H1 (cell line): ENCODE measurements around the gene LRRFIP1. TPM values are rescaled to one million over a fixed set of nuclear protein-coding genes. Genes with fewer than 3 reads are reported as not detected.

Source experiments
- CTCF ChIA-PET: fragments of 300-600 bp; sonication (Branson Sonifier 250); formaldehyde crosslinking; loops from one replicate; lab custom pipeline; 2021; ENCODE audit not compliant: partially characterized antibody; lab: Charles Lee
- POLR2A ChIA-PET: fragments of 300-600 bp; sonication (Branson Sonifier 250); formaldehyde crosslinking; loops from one replicate; lab custom pipeline; 2021; ENCODE audit warnings: inconsistent platforms; ENCODE audit not compliant: partially characterized antibody; lab: Charles Lee
- DNase-seq, 2 experiments: peaks; one replicate each; pipeline versions ENCODE4 v3.0.0 to v3.0.0-alpha.2; 2010 to 2022; ENCODE audit warnings: low spot score in 2 of 2, low read depth in 1 of 2, mixed read lengths in 1 of 2
- FAIRE-seq: peaks from 2 replicates; lab custom pipeline; 2011; peaks lifted over from hg19 to GRCh38; lab: Jason Lieb, UNC
- H2AFZ ChIP-seq: 2 replicates; pipeline ENCODE4 v1.8.1; 2012; ENCODE audit warnings: low read length, inconsistent platforms
- H2AK5ac ChIP-seq: 2 replicates; pipeline ENCODE4 v1.6.1; 2013; ENCODE audit warnings: low read depth, low read length
- H2BK120ac ChIP-seq: replicated peaks from 2 replicates; pipeline ENCODE3; 2013; ENCODE audit warnings: low read depth, low read length, inconsistent platforms
- H2BK12ac ChIP-seq: 2 replicates; pipeline ENCODE4 v1.6.1; 2013; ENCODE audit warnings: low read depth, low read length
- H2BK15ac ChIP-seq: 2 replicates; pipeline ENCODE4 v1.6.1; 2013; ENCODE audit warnings: low read length
- H2BK20ac ChIP-seq: 2 replicates; pipeline ENCODE4 v1.6.1; 2013; ENCODE audit warnings: low read length
- H2BK5ac ChIP-seq: 2 replicates; pipeline ENCODE4 v1.6.1; 2013; ENCODE audit warnings: low read depth, low read length
- H3K14ac ChIP-seq: 2 replicates; pipeline ENCODE4 v1.6.1; 2013; ENCODE audit warnings: inconsistent platforms; ENCODE audit not compliant: insufficient read length
- H3K18ac ChIP-seq: 2 replicates; pipeline ENCODE4 v1.6.1; 2013; ENCODE audit warnings: low read length; ENCODE audit errors: extremely low read depth
- H3K23ac ChIP-seq: 2 replicates; pipeline ENCODE4 v1.6.1; 2013; ENCODE audit warnings: inconsistent platforms; ENCODE audit not compliant: insufficient read length
- H3K23me2 ChIP-seq: 2 replicates; pipeline ENCODE4 v1.6.1; 2013; ENCODE audit warnings: low read depth, low read length
- H3K27ac ChIP-seq: 2 replicates; pipeline ENCODE4 v1.6.1; 2011; ENCODE audit warnings: low read depth, low read length, inconsistent platforms
- H3K27me3 ChIP-seq, 4 experiments: replicated peaks in 1 of 4; 1 replicate in 1 of 4; 2 replicates in 3 of 4; pipeline versions ENCODE4 v1.6.1 to v1.8.1; 2011 to 2013; ENCODE audit warnings: low read length in 3 of 4, mild to moderate bottlenecking in 3 of 4, inconsistent platforms in 2 of 4, mixed read lengths in 2 of 4, moderate library complexity in 1 of 4; ENCODE audit not compliant: control insufficient read depth in 3 of 4, insufficient read depth in 3 of 4; ENCODE audit errors: extremely low read depth in 1 of 4
- H3K36me3 ChIP-seq, 4 experiments: 2 replicates each; pipeline versions ENCODE4 v1.6.1 to v1.8.1; 2011 to 2013; ENCODE audit warnings: mild to moderate bottlenecking in 4 of 4, low read length in 3 of 4, moderate library complexity in 2 of 4, control low read depth in 1 of 4, inconsistent platforms in 1 of 4; ENCODE audit not compliant: insufficient read depth in 4 of 4, control insufficient read depth in 2 of 4
- H3K4ac ChIP-seq: replicated peaks from 2 replicates; pipeline ENCODE3; 2013; ENCODE audit warnings: low read length, low read depth, mixed read lengths, inconsistent platforms; ENCODE audit not compliant: insufficient read length
- H3K4me1 ChIP-seq, 4 experiments: replicated peaks in 1 of 4; 1 replicate in 1 of 4; 2 replicates in 3 of 4; pipeline versions ENCODE4 v1.6.1 to v1.8.1; 2011 to 2013; ENCODE audit warnings: low read length in 3 of 4, inconsistent platforms in 2 of 4, mixed read lengths in 1 of 4; ENCODE audit not compliant: insufficient read depth in 4 of 4, control insufficient read depth in 3 of 4
- H3K4me2 ChIP-seq, 2 experiments: 2 replicates each; pipeline versions ENCODE4 v1.6.1 to v1.8.1; 2011 to 2013; ENCODE audit warnings: low read depth in 2 of 2, low read length in 2 of 2, control low read depth in 1 of 2, inconsistent platforms in 1 of 2, mild to moderate bottlenecking in 1 of 2; ENCODE audit not compliant: insufficient read depth in 1 of 2
- H3K4me3 ChIP-seq, 4 experiments: fragments of 200-600, 300-600 bp in 1 of 4; sonication (generic), shearing (Covaris generic), sonication (Bioruptor Twin) in 1 of 4; 2 replicates each; pipeline versions ENCODE4 v1.5.1 to v1.8.1; 2011 to 2016; ENCODE audit warnings: low read length in 4 of 4, low read depth in 3 of 4, control low read depth in 2 of 4, inconsistent platforms in 2 of 4, mild to moderate bottlenecking in 2 of 4, mixed read lengths in 1 of 4, moderate library complexity in 1 of 4; ENCODE audit not compliant: insufficient read depth in 2 of 4; ENCODE audit errors: extremely low read depth in 1 of 4
- H3K56ac ChIP-seq: replicated peaks from 2 replicates; pipeline ENCODE3; 2013; ENCODE audit warnings: low read depth, mild to moderate bottlenecking, mixed read lengths, low read length, inconsistent platforms; ENCODE audit not compliant: insufficient read length
- H3K79me1 ChIP-seq: 2 replicates; pipeline ENCODE4 v1.6.1; 2013; ENCODE audit warnings: low read depth, low read length, control low read depth
- H3K79me2 ChIP-seq, 2 experiments: 2 replicates each; pipeline versions ENCODE4 v1.6.1 to v1.8.1; 2012 to 2013; ENCODE audit warnings: low read length in 2 of 2, mild to moderate bottlenecking in 2 of 2, inconsistent platforms in 1 of 2; ENCODE audit not compliant: insufficient read depth in 2 of 2, control insufficient read depth in 1 of 2
- H3K9ac ChIP-seq, 4 experiments: replicated peaks in 1 of 4; 1 replicate in 1 of 4; 2 replicates in 3 of 4; pipeline versions ENCODE4 v1.6.1 to v1.8.1; 2011 to 2013; ENCODE audit warnings: low read depth in 3 of 4, low read length in 3 of 4, control low read depth in 2 of 4, mild to moderate bottlenecking in 2 of 4, moderate library complexity in 2 of 4, inconsistent platforms in 1 of 4; ENCODE audit errors: extremely low read depth in 1 of 4
- H3K9me3 ChIP-seq, 2 experiments: 2 replicates each; pipeline versions ENCODE4 v1.6.1 to v1.8.1; 2012 to 2013; ENCODE audit warnings: mild to moderate bottlenecking in 2 of 2, moderate library complexity in 2 of 2, control low read depth in 1 of 2, inconsistent platforms in 1 of 2, low read depth in 1 of 2, low read length in 1 of 2, mixed read lengths in 1 of 2; ENCODE audit not compliant: insufficient read depth in 2 of 2
- H4K20me1 ChIP-seq, 2 experiments: replicated peaks in 1 of 2; 2 replicates each; pipeline versions ENCODE3 to v1.8.1; 2011 to 2013; ENCODE audit warnings: inconsistent platforms in 2 of 2, low read length in 2 of 2, mild to moderate bottlenecking in 1 of 2; ENCODE audit not compliant: insufficient read depth in 2 of 2, control insufficient read depth in 1 of 2
- H4K5ac ChIP-seq: 2 replicates; pipeline ENCODE4 v1.6.1; 2013; ENCODE audit warnings: low read length, low read depth, mixed read lengths, inconsistent platforms; ENCODE audit not compliant: insufficient read length
- H4K8ac ChIP-seq: 2 replicates; pipeline ENCODE4 v1.8.0; 2013; ENCODE audit warnings: mild to moderate bottlenecking, moderate library complexity, low read length, inconsistent platforms; ENCODE audit not compliant: insufficient read depth; ENCODE audit errors: extremely low read depth
- H4K91ac ChIP-seq: replicated peaks from 2 replicates; pipeline ENCODE3; 2013; ENCODE audit warnings: low read length, mixed read lengths, inconsistent platforms; ENCODE audit not compliant: insufficient read length
- CBX8 ChIP-seq: fragments of 300-800, 300-1000 bp; sonication (generic); IDR thresholded peaks from 2 replicates; pipeline ENCODE4 v1.7.1; 2016; ENCODE audit warnings: low read depth, low read length, borderline replicate concordance
- MAX ChIP-seq: IDR thresholded peaks from 2 replicates; pipeline ENCODE4 v1.6.1; 2012; ENCODE audit warnings: inconsistent platforms
- SRF ChIP-seq: IDR thresholded peaks from 2 replicates; pipeline ENCODE4 v1.6.1; 2011; ENCODE audit warnings: mild to moderate bottlenecking, low read depth, low read length, moderate library complexity
- TCF12 ChIP-seq: IDR thresholded peaks from 2 replicates; pipeline ENCODE4 v1.6.1; 2011; ENCODE audit warnings: low read depth, mild to moderate bottlenecking, low read length
- WGBS, 2 experiments: shearing (Covaris generic) in 1 of 2; methylation state at CpG; one replicate each; pipeline versions ENCODE4 v1.1.6 to v1.1.7; 2013 to 2015; ENCODE audit warnings: low lambda C conversion rate in 2 of 2, mixed read lengths in 2 of 2, inconsistent platforms in 1 of 2, low coverage in 1 of 2, missing lambda C conversion rate in 1 of 2; ENCODE audit not compliant: insufficient replicate concordance in 2 of 2, insufficient coverage in 1 of 2, insufficient read length in 1 of 2; ENCODE audit errors: extremely low coverage in 1 of 2, missing lambda C conversion rate in 1 of 2; 5-methylcytosine and 5-hydroxymethylcytosine counted together
- polyA plus RNA-seq, 7 experiments: library from polyadenylated mRNA; depleted of rRNA in 3 of 7; stranded (reverse) in 5 of 7; unstranded in 2 of 7; fragments of >200 nt in 5 of 7; fragments of 200-250 nt in 2 of 7; gene quantifications; 1 replicate in 5 of 7; 2 replicates in 1 of 7; 4 replicates in 1 of 7; pipeline versions ENCODE4 v1.2.1 to v1.2.3, GENCODE V29; 2011 to 2013; ENCODE audit warnings: missing spikeins in 2 of 7, mixed read lengths in 2 of 7
- total RNA-seq: library from RNA; stranded (reverse); fragmentation: NEBNext Ultra II Directional; extraction: Animal tissue kit (Norgen Biotek cat#: 25700); gene quantifications from 2 replicates; pipeline ENCODE4 v1.2.1, GENCODE V29; 2021

LRRFIP1 gene
- total and polyA plus RNA-seq, 2 of the 8 experiments (the other 6 are each of a cell fraction or from before 2014, with no cell fraction given): 12.1 to 75.8 TPM

DNA sequence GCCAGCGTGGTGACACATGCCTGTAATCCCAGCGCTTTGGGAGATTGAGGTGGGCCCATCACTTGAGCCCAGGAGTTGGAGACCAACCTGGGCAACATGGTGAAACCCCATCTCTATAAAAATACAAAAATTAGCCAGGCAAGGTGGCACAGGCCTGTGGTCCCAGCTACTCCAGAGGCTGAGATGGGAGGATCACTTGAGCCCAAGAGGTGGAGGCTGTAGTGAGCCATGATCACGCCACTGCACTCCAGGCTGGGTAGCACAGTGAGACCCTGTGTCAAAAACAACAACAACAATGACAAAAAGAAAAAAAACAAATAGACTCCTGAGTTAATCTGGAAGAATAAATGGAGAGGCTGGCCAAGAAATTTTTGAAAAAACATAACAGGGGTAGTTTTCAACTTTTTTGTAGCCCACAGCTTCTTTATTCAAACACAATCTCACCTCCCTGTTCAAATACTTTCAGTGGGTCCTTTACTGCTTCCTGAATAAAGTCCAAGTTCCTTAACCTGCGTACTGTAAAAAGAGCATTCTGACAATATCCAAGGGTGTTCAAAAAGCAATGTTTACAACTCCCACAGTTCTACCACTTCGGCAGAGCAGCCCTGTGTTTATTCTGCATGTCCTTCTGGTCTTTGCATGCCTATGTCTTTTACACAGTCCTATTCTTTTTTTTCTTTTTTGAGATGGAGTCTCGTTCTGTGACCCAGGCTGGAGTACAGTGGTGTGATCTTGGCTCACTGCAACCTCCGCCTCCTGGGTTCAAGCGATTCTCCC is 53.5 kb downstream of the LRRFIP1 start:
- H3K9ac ChIP-seq: no peak overlapping the region; a peak in 1 of 7 replicates
- H3K27me3 ChIP-seq: no peaks in the 10 kb centered on the region
- WGBS, 2 experiments: 84% methylated on average over 8 of the region's 8 CpGs; no CpG with 5 or more reads in 1 of the 2 experiments
- H3K4me2 ChIP-seq: no peak overlapping the region
- no peak overlapping the region for H2AFZ ChIP-seq
- ChIA-PET CTCF (interaction anchor here (1.1 to 5.5 kb wide), 6 partner anchors 9 to 81 kb away, joined by 3 to 79 read pairs (median 4); no protein-coding TSS in a partner anchor), POLR2A (interaction anchor here (1.0 to 1.2 kb wide), 2 partner anchors 15 to 278 kb away, joined by 3 read pairs; no protein-coding TSS in a partner anchor)
- no peaks in the 10 kb centered on the region for H3K79me1 ChIP-seq
- no peak overlapping the region for H2BK20ac ChIP-seq
- H3K36me3 ChIP-seq: no peaks in the 10 kb centered on the region
- no peak for FAIRE-seq
- no peaks in the 10 kb centered on the region for H4K20me1 ChIP-seq
- no peak overlapping the region for H3K23ac ChIP-seq
- no peak overlapping the region for H2AK5ac ChIP-seq
- H2BK5ac ChIP-seq: no peak overlapping the region
- no peak overlapping the region for H2BK120ac ChIP-seq
- H3K18ac ChIP-seq: no peak overlapping the region
- no peak overlapping the region for H2BK15ac ChIP-seq
- H3K79me2 ChIP-seq: no peaks in the 10 kb centered on the region
- H3K9me3 ChIP-seq: peaks cover 0 to 2% of the 10 kb centered on the region in 2 experiments; a peak in 1 of 4 replicates
- H3K4ac ChIP-seq: no peak overlapping the region
- H2BK12ac ChIP-seq: no peak overlapping the region
- no peak overlapping the region for H3K27ac ChIP-seq
- H4K8ac ChIP-seq: no peak overlapping the region
- DNase-seq: no peak
- H3K4me3 ChIP-seq: no peak overlapping the region
- H3K14ac ChIP-seq: no peak overlapping the region
- no peak overlapping the region for H4K5ac ChIP-seq
- no peak overlapping the region for H4K91ac ChIP-seq
- TF ChIP-seq TCF12: no peak
- no peak for TF ChIP-seq SRF
- TF ChIP-seq CBX8: no peak
- no peak for TF ChIP-seq MAX
- peaks cover 0 to 3% (median 0%) of the 10 kb centered on the region in 4 experiments; a peak in 1 of 7 replicates for H3K4me1 ChIP-seq
- H3K23me2 ChIP-seq: no peaks in the 10 kb centered on the region
- H3K56ac ChIP-seq: no peak overlapping the region
